GM12874 (cell line): ENCODE measurements around the gene COPS6.

Experiments
- CTCF ChIP-seq: IDR thresholded peaks from 2 replicates; pipeline ENCODE4 v1.5.1; 2011; ENCODE audit warnings: low read depth, mild to moderate bottlenecking, control low read depth, low read length, moderate library complexity; ENCODE audit not compliant: insufficient read depth

Gene COPS6

GRCh38 chr7:100088621-100089457 is at the start of gene COPS6:
TSS of gene COPS6 (plus strand) at chr7:100088969. CDS start at chr7:100088991, 22 bp downstream.
- no peak for TF ChIP-seq CTCF

GRCh38 chr7:100040575-100040974 is 48.2 kb upstream of the COPS6 start:
- TF ChIP-seq CTCF = no peak

GRCh38 chr7:100044718-100045117 is 44.1 kb upstream of the COPS6 start:
- TF ChIP-seq CTCF = 0 out of 2 replicates have a peak, but pooled peaks have one; percentile 16

- TF ChIP-seq CTCF = no peak
Observed at GRCh38 chr7:100048680-100049079, 40.1 kb upstream of the COPS6 start.

- TF ChIP-seq CTCF = peak; percentile 23; the same call in 1 of the 2 replicates
Observed at GRCh38 chr7:100049441-100050291, 39.1 kb upstream of the COPS6 start, which contains the start of gene ZSCAN21. TSS of gene ZSCAN21 (plus strand) at chr7:100049774. CDS start at chr7:100057007, 7,233 bp downstream.

GRCh38 chr7:100051611-100052010 is 37.2 kb upstream of the COPS6 start:
- TF ChIP-seq CTCF = no peak

- peak; percentile 14; the same call in 1 of the 2 replicates for TF ChIP-seq CTCF
Observed at GRCh38 chr7:100053215-100053614, 35.6 kb upstream of the COPS6 start.
